Nephron (organoid): ENCODE data around the gene AGPAT2.

ENCODE experiments used
- H3K27ac Mint-ChIP-seq, 3 experiments: 2 replicates each; pipeline ENCODE4 v1.8.0; 2020; ENCODE audit warnings: mixed read lengths in 3 of 3, mild to moderate bottlenecking in 2 of 3, moderate library complexity in 1 of 3
- H3K27me3 Mint-ChIP-seq: 2 replicates; pipeline ENCODE4 v1.8.0; 2021; ENCODE audit warnings: low read depth, mild to moderate bottlenecking, moderate library complexity, mixed read lengths
- H3K36me3 Mint-ChIP-seq: 2 replicates; pipeline ENCODE4 v1.8.0; 2020; ENCODE audit warnings: low read depth, mixed read lengths
- H3K4me1 Mint-ChIP-seq: 2 replicates; pipeline ENCODE4 v1.8.0; 2020; ENCODE audit warnings: mixed read lengths
- H3K4me3 Mint-ChIP-seq, 3 experiments: 2 replicates each; pipeline ENCODE4 v1.8.0; 2020; ENCODE audit warnings: mild to moderate bottlenecking in 3 of 3, mixed read lengths in 3 of 3, moderate library complexity in 2 of 3
- H3K9me3 Mint-ChIP-seq: 2 replicates; pipeline ENCODE4 v1.8.0; 2020; ENCODE audit warnings: mixed read lengths
- CTCF ChIP-seq, 3 experiments: fragments of 200-600 bp; sonication (generic); IDR thresholded peaks; one replicate each; pipeline ENCODE4 v1.5.0; 2021; ENCODE audit warnings: antibody characterized with exemption in 3 of 3; ENCODE audit not compliant: unreplicated experiment in 3 of 3

Gene AGPAT2

GRCh38 chr9:136648751-136649150 lies 38.5 kb downstream of the AGPAT2 start:
- Mint-ChIP-seq H3K4me3 (no peak overlapping the region), H3K27me3 (peaks cover under 1% of the 10 kb centered on the region), H3K9me3 (no peaks in the 10 kb centered on the region), H3K4me1 (peaks cover 3% of the 10 kb centered on the region), H3K36me3 (no peaks in the 10 kb centered on the region), H3K27ac (peak overlapping the region in 2 of 3 experiments; percentile 27 to 76)
- TF ChIP-seq CTCF (IDR thresholded peaks at IDR 0.05; ENCODE audit: unreplicated experiment in 3 of 3): no peak

DNA sequence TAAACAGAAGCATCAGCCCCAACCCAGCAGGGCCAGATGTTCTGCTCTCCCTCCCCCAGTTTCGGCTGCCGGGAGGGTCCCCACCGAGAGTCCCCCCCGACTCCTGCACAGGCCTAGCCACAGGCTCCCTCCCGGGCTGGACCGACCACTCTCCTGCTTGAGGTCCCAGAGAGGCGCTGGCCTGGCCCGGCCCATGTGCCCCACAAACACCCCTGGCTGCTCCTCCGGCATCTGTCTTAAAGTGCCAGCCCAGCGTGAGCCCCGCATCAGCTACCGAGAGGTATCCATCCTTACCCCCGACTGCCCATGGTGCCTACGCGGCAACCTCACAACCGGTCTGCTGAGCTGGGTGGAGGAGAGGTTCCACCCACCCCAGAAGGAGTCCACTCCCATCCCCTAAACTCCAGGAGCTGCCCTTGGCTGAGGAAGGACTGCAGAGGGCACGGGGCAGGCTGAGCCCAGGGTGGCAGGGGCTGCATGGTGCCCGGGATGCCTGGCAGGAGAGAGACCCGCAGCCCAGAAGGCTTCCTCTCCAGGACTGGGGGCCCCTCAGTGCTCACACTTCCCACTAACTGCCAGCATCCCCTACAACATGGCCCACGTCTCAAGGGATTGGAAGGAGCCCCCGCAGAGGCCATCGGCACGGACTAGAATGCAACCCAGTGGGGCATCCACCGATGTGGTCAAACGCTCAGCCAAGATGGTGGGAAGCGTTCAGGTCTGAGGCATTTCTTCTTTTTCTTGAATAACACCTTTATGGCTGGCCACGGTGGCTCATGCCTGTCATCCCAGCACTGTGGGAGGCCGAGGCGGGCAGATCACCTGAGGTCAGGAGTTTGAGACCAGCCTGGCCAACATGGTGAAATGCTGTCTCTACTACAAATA lies 40.2 kb downstream of the AGPAT2 start:
- H3K4me3 Mint-ChIP-seq: peak overlapping the region in 1 of 3 experiments; percentile 48
- H3K36me3 Mint-ChIP-seq: no peaks in the 10 kb centered on the region
- TF ChIP-seq CTCF (IDR thresholded peaks at IDR 0.05; ENCODE audit: unreplicated experiment in 3 of 3): no peak
- peak overlapping the region in 2 of 3 experiments; percentile 54 to 64 for H3K27ac Mint-ChIP-seq
- H3K9me3 Mint-ChIP-seq: no peaks in the 10 kb centered on the region
- peaks cover 8% of the 10 kb centered on the region for H3K4me1 Mint-ChIP-seq
- H3K27me3 Mint-ChIP-seq: peaks cover 11% of the 10 kb centered on the region

DNA sequence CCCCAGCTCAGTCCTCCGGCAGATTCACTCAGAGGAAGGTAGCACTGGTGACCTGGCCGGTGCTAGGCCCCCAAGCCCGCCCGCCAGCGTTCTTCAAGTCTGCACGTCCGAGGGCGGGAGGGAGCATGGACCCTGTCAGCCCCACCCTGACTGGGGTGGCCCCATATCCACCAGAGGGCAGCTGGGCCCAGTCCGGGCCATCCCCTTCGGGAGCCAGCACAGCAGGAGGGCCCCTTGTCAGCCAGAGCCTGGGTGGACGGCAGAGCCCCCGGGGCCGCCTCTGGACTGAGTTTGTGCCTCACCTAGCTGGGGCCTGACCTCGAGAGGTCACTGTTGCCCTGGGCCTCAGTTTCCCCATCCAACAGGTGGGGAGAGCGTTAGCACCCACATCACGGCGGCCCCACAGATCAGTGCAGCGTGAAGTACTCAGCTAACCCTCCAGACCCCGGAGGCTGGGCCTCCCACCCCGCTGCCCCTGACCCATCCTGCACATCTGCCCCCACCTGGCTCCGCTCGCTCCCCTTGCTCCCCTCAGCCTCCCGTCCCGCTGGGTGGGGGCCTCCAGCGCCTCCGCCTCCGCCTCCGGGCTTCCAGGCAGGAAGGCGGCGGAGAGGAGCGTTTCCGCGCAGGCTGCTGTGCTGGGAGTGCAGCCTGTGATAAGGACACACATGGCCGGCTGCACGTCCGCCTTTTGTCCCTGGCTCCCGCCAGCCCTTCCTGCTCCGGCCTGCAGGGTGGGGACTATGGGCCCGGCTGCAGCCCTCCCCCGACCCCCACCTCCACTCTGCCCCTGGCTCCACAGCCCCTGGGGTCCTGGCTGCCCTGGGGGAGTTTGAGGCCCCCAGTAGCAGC lies 41.1 kb downstream of the AGPAT2 start:
- no peaks in the 10 kb centered on the region for H3K9me3 Mint-ChIP-seq
- no peaks in the 10 kb centered on the region for H3K36me3 Mint-ChIP-seq
- no peak overlapping the region for H3K4me3 Mint-ChIP-seq
- H3K4me1 Mint-ChIP-seq: peaks cover 8% of the 10 kb centered on the region
- H3K27ac Mint-ChIP-seq: no peak overlapping the region
- TF ChIP-seq CTCF (IDR thresholded peaks at IDR 0.05; ENCODE audit: unreplicated experiment in 3 of 3): peak in 2 of 3 experiments; percentile 11 to 23
- H3K27me3 Mint-ChIP-seq: peaks cover 11% of the 10 kb centered on the region

GRCh38 chr9:136645352-136645902 lies 41.8 kb downstream of the AGPAT2 start:
- no peaks in the 10 kb centered on the region for H3K9me3 Mint-ChIP-seq
- H3K27me3 Mint-ChIP-seq: peaks cover 11% of the 10 kb centered on the region
- no peak for TF ChIP-seq CTCF (IDR thresholded peaks at IDR 0.05; ENCODE audit: unreplicated experiment in 3 of 3)
- H3K4me3 Mint-ChIP-seq: no peak overlapping the region
- H3K27ac Mint-ChIP-seq: no peak overlapping the region
- H3K36me3 Mint-ChIP-seq: no peaks in the 10 kb centered on the region
- peaks cover 15% of the 10 kb centered on the region for H3K4me1 Mint-ChIP-seq

- Mint-ChIP-seq H3K4me1 (peaks cover 18% of the 10 kb centered on the region), H3K4me3 (no peak overlapping the region), H3K27me3 (peaks cover 15% of the 10 kb centered on the region), H3K36me3 (no peaks in the 10 kb centered on the region), H3K27ac (no peak overlapping the region), H3K9me3 (no peaks in the 10 kb centered on the region)
- peak; percentile 72 to 81 (median 80) for TF ChIP-seq CTCF (IDR thresholded peaks at IDR 0.05; ENCODE audit: unreplicated experiment in 3 of 3)
Observed at GRCh38 chr9:136644593-136645351, 42.5 kb downstream of the AGPAT2 start.
